ENCODE results near the gene STPG4.

DNA sequence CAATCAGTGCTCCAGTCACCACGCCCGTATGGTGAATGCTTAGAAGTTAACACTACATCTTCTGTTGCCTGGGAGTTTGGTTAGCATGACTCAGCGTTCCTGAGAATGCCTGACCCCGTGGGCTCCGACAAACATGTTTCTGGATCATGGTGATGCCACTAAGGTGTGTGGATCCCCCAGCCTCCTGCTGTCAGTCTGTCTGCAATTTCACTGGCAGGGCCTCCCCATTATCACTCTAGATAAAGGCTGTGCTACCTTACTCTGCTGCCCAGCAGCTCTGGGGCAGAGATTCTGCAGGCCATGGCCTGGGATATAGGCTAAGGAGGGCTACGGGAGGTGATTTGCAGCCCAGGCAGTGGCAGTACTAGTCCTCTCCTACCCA is 66.0 kb downstream of the STPG4 start:
- TF ChIP-seq, protein P1, sequence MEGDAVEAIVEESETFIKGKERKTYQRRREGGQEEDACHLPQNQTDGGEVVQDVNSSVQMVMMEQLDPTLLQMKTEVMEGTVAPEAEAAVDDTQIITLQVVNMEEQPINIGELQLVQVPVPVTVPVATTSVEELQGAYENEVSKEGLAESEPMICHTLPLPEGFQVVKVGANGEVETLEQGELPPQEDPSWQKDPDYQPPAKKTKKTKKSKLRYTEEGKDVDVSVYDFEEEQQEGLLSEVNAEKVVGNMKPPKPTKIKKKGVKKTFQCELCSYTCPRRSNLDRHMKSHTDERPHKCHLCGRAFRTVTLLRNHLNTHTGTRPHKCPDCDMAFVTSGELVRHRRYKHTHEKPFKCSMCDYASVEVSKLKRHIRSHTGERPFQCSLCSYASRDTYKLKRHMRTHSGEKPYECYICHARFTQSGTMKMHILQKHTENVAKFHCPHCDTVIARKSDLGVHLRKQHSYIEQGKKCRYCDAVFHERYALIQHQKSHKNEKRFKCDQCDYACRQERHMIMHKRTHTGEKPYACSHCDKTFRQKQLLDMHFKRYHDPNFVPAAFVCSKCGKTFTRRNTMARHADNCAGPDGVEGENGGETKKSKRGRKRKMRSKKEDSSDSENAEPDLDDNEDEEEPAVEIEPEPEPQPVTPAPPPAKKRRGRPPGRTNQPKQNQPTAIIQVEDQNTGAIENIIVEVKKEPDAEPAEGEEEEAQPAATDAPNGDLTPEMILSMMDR (conservative IDR thresholded peaks at IDR 0.05), result no peak
- TF ChIP-seq ZFX (IDR thresholded peaks at IDR 0.05), result no peak
